Measurements from ENCODE around the gene DNASE1L2. TPM values are rescaled to one million over a fixed set of nuclear protein-coding genes. Genes with fewer than 3 reads are reported as not detected.

DNASE1L2 gene
- total RNA-seq, 4 donors from 2014 or later = 0.38 to 0.61 (median 0.57) TPM; not detected in 1

- peak overlapping the region in 1 of 4 donors; percentile 29 for H3K4me3 ChIP-seq
- DNase-seq = no peak
- 80% methylated on average over 4 of the region's 19 CpGs; no CpG with 5 or more reads in 1 of the 2 donors for WGBS, 2 donors
Measured at GRCh38 chr16:2235695-2236336, 428 bp upstream of the DNASE1L2 start.

GRCh38 chr16:2237102-2237482, 848 bp downstream of the DNASE1L2 start:
- no peak for DNase-seq

More at GRCh38 chr16:2235695-2236336, 428 bp upstream of the DNASE1L2 start:
- TF ChIP-seq POLR2A (IDR thresholded peaks at IDR 0.05) (no peak), CTCF (IDR thresholded peaks at IDR 0.05) (no peak)
- H3K27me3 ChIP-seq = peaks cover 7 to 48% (median 13%) of the 10 kb centered on the region in 4 donors
- H3K36me3 ChIP-seq = peaks cover 40 to 69% (median 43%) of the 10 kb centered on the region in 3 donors
- H3K4me1 ChIP-seq = peaks cover 22 to 49% (median 27%) of the 10 kb centered on the region in 3 donors
- no peaks in the 10 kb centered on the region for H3K9me3 ChIP-seq
- no peak overlapping the region for H3K27ac ChIP-seq
- intact Hi-C loops (cut with DNase I) = no loop called here

GRCh38 chr16:2237493-2238149, 1.4 kb downstream of the DNASE1L2 start:
- H3K9me3 ChIP-seq = no peaks in the 10 kb centered on the region
- no peak overlapping the region for H3K27ac ChIP-seq
- 11 to 50% methylated on average over 2 to 19 of the region's 65 CpGs for WGBS, 2 donors
- H3K4me3 ChIP-seq = peak overlapping the region in 2 of 4 donors; percentile 29 to 49
- peaks cover 28 to 67% (median 28%) of the 10 kb centered on the region in 3 donors for H3K36me3 ChIP-seq
- TF ChIP-seq CTCF (IDR thresholded peaks at IDR 0.05) = no peak
- intact Hi-C loops (cut with DNase I) = no loop called here
- H3K4me1 ChIP-seq = peaks cover 17 to 37% (median 22%) of the 10 kb centered on the region in 3 donors
- peaks cover 7 to 48% (median 13%) of the 10 kb centered on the region in 4 donors for H3K27me3 ChIP-seq
- no peak for DNase-seq

More at GRCh38 chr16:2237102-2237482, 848 bp downstream of the DNASE1L2 start:
- Histone ChIP-seq H3K9me3 (no peaks in the 10 kb centered on the region), H3K4me3 (peak overlapping the region in 2 of 4 donors; percentile 29 to 49), H3K4me1 (peaks cover 17 to 37% (median 22%) of the 10 kb centered on the region in 3 donors), H3K36me3 (peaks cover 33 to 67% (median 34%) of the 10 kb centered on the region in 3 donors), H3K27ac (no peak overlapping the region), H3K27me3 (peaks cover 7 to 48% (median 13%) of the 10 kb centered on the region in 4 donors)
- 0 to 3% methylated on average over 5 to 12 of the region's 40 CpGs for WGBS, 2 donors
- no peak for TF ChIP-seq POLR2A (IDR thresholded peaks at IDR 0.05)
- TF ChIP-seq CTCF (IDR thresholded peaks at IDR 0.05) = no peak
- intact Hi-C loops (cut with DNase I) = no loop called here

GRCh38 chr16:2238150-2238837, 2.0 kb downstream of the DNASE1L2 start:
- peaks cover 7 to 48% (median 13%) of the 10 kb centered on the region in 4 donors for H3K27me3 ChIP-seq
- H3K9me3 ChIP-seq = no peaks in the 10 kb centered on the region
- peaks cover 17 to 37% (median 22%) of the 10 kb centered on the region in 3 donors for H3K4me1 ChIP-seq
- 39 to 44% methylated on average over 7 to 13 of the region's 18 CpGs for WGBS, 2 donors
- TF ChIP-seq CTCF (IDR thresholded peaks at IDR 0.05) (no peak), POLR2A (IDR thresholded peaks at IDR 0.05) (no peak)
- intact Hi-C loops (cut with DNase I) = no loop called here
- H3K4me3 ChIP-seq = no peak overlapping the region
- DNase-seq = no peak
- peaks cover 26 to 67% (median 29%) of the 10 kb centered on the region in 3 donors for H3K36me3 ChIP-seq
- no peak overlapping the region for H3K27ac ChIP-seq
